Fibroblast of skin of left quadriceps (primary cell): Measurements from ENCODE around the gene TTLL10.

ENCODE experiments used
- DNase-seq, 2 experiments: peaks; one replicate each; pipeline ENCODE4 v3.0.0-alpha.2; 2013; ENCODE audit warnings: low read depth in 2 of 2

TTLL10 gene

DNA sequence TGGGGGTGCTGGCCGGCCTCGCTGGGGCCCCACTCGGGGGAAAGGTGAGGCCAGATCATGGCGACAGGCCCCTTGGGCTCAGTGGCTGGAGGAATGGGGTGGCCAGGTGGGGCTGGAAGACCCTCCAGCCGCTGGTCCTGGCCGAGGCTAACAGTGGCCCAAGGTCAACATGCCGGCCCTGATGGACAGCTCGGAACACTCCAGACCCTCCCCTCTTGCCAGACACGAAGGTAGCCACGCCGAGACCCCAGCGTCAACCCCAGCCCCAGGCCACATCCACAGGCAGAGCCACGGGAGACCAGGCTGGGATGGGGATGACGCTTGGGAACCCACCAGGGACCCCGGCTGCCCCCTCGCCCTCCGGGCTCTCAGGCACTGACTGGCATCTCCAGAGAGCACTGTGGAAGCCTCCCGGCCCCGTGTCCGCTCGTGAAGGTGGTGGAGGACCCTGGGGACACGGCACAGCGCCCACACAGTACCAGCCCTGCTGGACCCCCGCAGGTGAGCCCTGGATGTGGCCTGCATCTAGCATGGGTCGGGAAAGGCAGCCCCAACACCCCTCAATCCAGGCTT, 73.7 kb downstream of the TTLL10 start:
- no peak for DNase-seq
